Adrenal gland (tissue), 5 donors: ENCODE data around the gene ANKMY1.

Experiments
- CTCF ChIP-seq, 6 experiments: fragments of 450-650 bp in 4 of 6; fragments of 200-600 bp in 2 of 6; sonication (generic) in 1 of 6; IDR thresholded peaks; 1 replicate in 5 of 6; 2 replicates in 1 of 6; pipeline versions ENCODE4 v1.5.1 to v1.8.0; 2016 to 2021; ENCODE audit warnings: antibody characterized with exemption in 6 of 6, mild to moderate bottlenecking in 2 of 6, moderate library complexity in 1 of 6
- POLR2A ChIP-seq, 2 donors: fragments of 450-650 bp; IDR thresholded peaks; one replicate each; pipeline ENCODE4 v1.6.1; 2017; ENCODE audit warnings: antibody characterized with exemption in 2 of 2, mild to moderate bottlenecking in 2 of 2, moderate library complexity in 1 of 2
- donor health status: DM: no; HTN: no; CAD: no.

- TF ChIP-seq POLR2A (IDR thresholded peaks at IDR 0.05) (no peak), CTCF (IDR thresholded peaks at IDR 0.05) (no peak)
Observed at GRCh38 chr2:240539906-240540305, 17.9 kb downstream of the ANKMY1 start.
